Keratinocyte (primary cell): Measurements from ENCODE around the gene PLXNB3. TPM values are rescaled to one million over a fixed set of nuclear protein-coding genes. Genes with fewer than 3 reads are reported as not detected.

ENCODE experiments used
- DNase-seq: peaks from one replicate; pipeline ENCODE4 v3.0.0-alpha.2; 2011; ENCODE audit warnings: low read depth, missing footprints, low spot score
- FAIRE-seq: peaks from 2 replicates; lab custom pipeline; 2011; peaks lifted over from hg19 to GRCh38; lab: Jason Lieb, UNC
- H2AFZ ChIP-seq: 2 replicates; pipeline ENCODE4 v1.6.0; 2012; ENCODE audit warnings: low read length, control low read depth, inconsistent platforms; ENCODE audit not compliant: control insufficient read depth
- H3K27ac ChIP-seq: 2 replicates; pipeline ENCODE4 v1.5.1; 2011; ENCODE audit warnings: low read length; ENCODE audit not compliant: control insufficient read depth, insufficient read depth
- H3K27me3 ChIP-seq: 3 replicates; pipeline ENCODE4 v1.6.0; 2011; ENCODE audit warnings: low read length; ENCODE audit not compliant: control insufficient read depth, insufficient read depth; ENCODE audit errors: extremely low read depth
- H3K36me3 ChIP-seq, 2 experiments: 2 replicates in 1 of 2; 3 replicates in 1 of 2; pipeline ENCODE4 v1.5.1; 2011; ENCODE audit warnings: low read length in 2 of 2, mild to moderate bottlenecking in 1 of 2; ENCODE audit not compliant: control insufficient read depth in 2 of 2, insufficient read depth in 2 of 2; ENCODE audit errors: extremely low read depth in 1 of 2
- H3K4me1 ChIP-seq: 3 replicates; pipeline ENCODE4 v1.5.1; 2011; ENCODE audit warnings: low read length; ENCODE audit not compliant: control insufficient read depth, insufficient read depth; ENCODE audit errors: extremely low read depth
- H3K4me2 ChIP-seq: 3 replicates; pipeline ENCODE4 v1.6.0; 2011; ENCODE audit warnings: low read depth, low read length; ENCODE audit not compliant: control insufficient read depth, insufficient read depth; ENCODE audit errors: extremely low read depth
- H3K4me3 ChIP-seq, 3 experiments: fragments of 200-600 bp in 1 of 3; sonication (generic) in 1 of 3; 2 replicates in 2 of 3; 3 replicates in 1 of 3; pipeline ENCODE4 v1.5.1; 2011 to 2016; ENCODE audit warnings: low read length in 3 of 3, mild to moderate bottlenecking in 3 of 3, control low read depth in 2 of 3, inconsistent platforms in 1 of 3, low read depth in 1 of 3, mixed read lengths in 1 of 3, mixed run types in 1 of 3, moderate library complexity in 1 of 3; ENCODE audit not compliant: control insufficient read depth in 2 of 3, insufficient read depth in 2 of 3; ENCODE audit errors: extremely low read depth in 1 of 3
- H3K79me2 ChIP-seq: 2 replicates; pipeline ENCODE4 v1.6.0; 2012; ENCODE audit warnings: low read length; ENCODE audit not compliant: control insufficient read depth, insufficient read depth
- H3K9ac ChIP-seq: 3 replicates; pipeline ENCODE4 v1.6.0; 2011; ENCODE audit warnings: low read length; ENCODE audit not compliant: control insufficient read depth, insufficient read depth; ENCODE audit errors: extremely low read depth
- H3K9me1 ChIP-seq: 3 replicates; pipeline ENCODE4 v1.6.0; 2011; ENCODE audit warnings: low read length; ENCODE audit not compliant: control insufficient read depth, insufficient read depth; ENCODE audit errors: extremely low read depth
- H3K9me3 ChIP-seq: 2 replicates; pipeline ENCODE4 v1.5.1; 2012; ENCODE audit warnings: low read depth, low read length; ENCODE audit not compliant: control insufficient read depth
- H4K20me1 ChIP-seq: 3 replicates; pipeline ENCODE4 v1.6.0; 2011; ENCODE audit warnings: low read length; ENCODE audit not compliant: control insufficient read depth, insufficient read depth; ENCODE audit errors: extremely low read depth
- CTCF ChIP-seq, 3 experiments: IDR thresholded peaks in 1 of 3; conservative IDR thresholded peaks in 1 of 3; optimal IDR thresholded peaks in 1 of 3; 2 replicates in 2 of 3; 3 replicates in 1 of 3; pipeline versions ENCODE3 to v1.5.1; 2011; ENCODE audit warnings: low read length in 3 of 3, mild to moderate bottlenecking in 3 of 3, moderate library complexity in 2 of 3, control low read depth in 1 of 3, inconsistent platforms in 1 of 3; ENCODE audit not compliant: insufficient read depth in 2 of 3; ENCODE audit errors: extremely low read depth in 1 of 3
- EZH2 ChIP-seq: IDR thresholded peaks from one replicate; pipeline ENCODE4 v1.6.1; 2012; ENCODE audit warnings: inconsistent platforms, mild to moderate bottlenecking, low read length, moderate library complexity
- dilution Hi-C: fragments of 300-500 bp; cut with MboI; formaldehyde crosslinking; loops from one replicate; pipeline ENCODE4 v1.7.0; 2020; ENCODE audit warnings: low sequenced_read_pairs; ENCODE audit not compliant: extremely low pct_ligation_motif_present
- polyA plus RNA-seq, 5 experiments: library from polyadenylated mRNA; depleted of rRNA in 3 of 5; stranded (reverse) in 3 of 5; stranded (forward) in 1 of 5; unstranded in 1 of 5; fragments of >200 nt; gene quantifications; 1 replicate in 1 of 5; 2 replicates in 3 of 5; 3 replicates in 1 of 5; pipeline versions ENCODE4 v1.2.1 to v1.2.3, GENCODE V29; 2011 to 2012; ENCODE audit warnings: missing spikeins in 2 of 5, low read depth in 1 of 5, low replicate concordance in 1 of 5

The PLXNB3 gene
- polyA plus RNA-seq, 1 donor (not counting 4 experiments of a cell fraction or from before 2014, with no cell fraction given) = 7.2 TPM

- Histone ChIP-seq H3K4me1 (peaks cover 7% of the 10 kb centered on the region), H3K9me3 (no peaks in the 10 kb centered on the region), H3K27ac (no peak overlapping the region), H4K20me1 (no peaks in the 10 kb centered on the region), H3K9ac (no peak overlapping the region), H3K27me3 (no peaks in the 10 kb centered on the region), H3K4me3 (no peak overlapping the region), H3K9me1 (no peaks in the 10 kb centered on the region), H2AFZ (no peak overlapping the region), H3K79me2 (no peaks in the 10 kb centered on the region), H3K4me2 (no peak overlapping the region), H3K36me3 (no peaks in the 10 kb centered on the region)
- no peak for TF ChIP-seq EZH2
- TF ChIP-seq CTCF (optimal IDR thresholded peaks at IDR 0.05 in 1 of 3, IDR thresholded peaks at IDR 0.05 in 1 of 3, conservative IDR thresholded peaks at IDR 0.05 in 1 of 3; ENCODE audit: extremely low read depth in 1 of 3, insufficient read depth in 2 of 3, low read length in 3 of 3) = peak in 1 of 3 experiments; percentile 11
- dilution Hi-C loops = no loop called here
- DNase-seq = no peak
- FAIRE-seq = no peak
Observed at GRCh38 chrX:153782313-153782712, 18.3 kb downstream of the PLXNB3 start.

- Histone ChIP-seq H4K20me1 (no peaks in the 10 kb centered on the region), H3K4me3 (no peak overlapping the region), H3K27me3 (no peaks in the 10 kb centered on the region), H3K36me3 (no peaks in the 10 kb centered on the region), H3K9me1 (no peaks in the 10 kb centered on the region), H3K9me3 (no peaks in the 10 kb centered on the region), H3K27ac (no peak overlapping the region), H3K9ac (no peak overlapping the region), H3K4me1 (peaks cover 7% of the 10 kb centered on the region), H3K4me2 (no peak overlapping the region), H2AFZ (no peak overlapping the region), H3K79me2 (no peaks in the 10 kb centered on the region)
- dilution Hi-C loops = no loop called here
- no peak for FAIRE-seq
- TF ChIP-seq EZH2 = no peak
- TF ChIP-seq CTCF (optimal IDR thresholded peaks at IDR 0.05 in 1 of 3, IDR thresholded peaks at IDR 0.05 in 1 of 3, conservative IDR thresholded peaks at IDR 0.05 in 1 of 3; ENCODE audit: extremely low read depth in 1 of 3, insufficient read depth in 2 of 3, low read length in 3 of 3) = no peak
- DNase-seq = no peak
Observed at GRCh38 chrX:153782871-153783270, 18.8 kb downstream of the PLXNB3 start.
